H9 (cell line): ENCODE measurements around the gene RGS6. TPM values are rescaled to one million over a fixed set of nuclear protein-coding genes. Genes with fewer than 3 reads are reported as not detected.

ENCODE experiments used
- DNase-seq: peaks from one replicate; pipeline ENCODE4 v3.0.0-alpha.2; 2017
- H2AFZ ChIP-seq: one replicate; pipeline ENCODE4 v1.6.1; 2013; ENCODE audit warnings: mild to moderate bottlenecking, low read length, control low read depth, moderate library complexity
- H2AK5ac ChIP-seq: 2 replicates; pipeline ENCODE4 v1.6.1; 2013; ENCODE audit warnings: low read length, control low read depth, mixed read lengths; ENCODE audit not compliant: insufficient read length
- H2BK120ac ChIP-seq: one replicate; pipeline ENCODE4 v1.6.1; 2013; ENCODE audit warnings: low read depth, mild to moderate bottlenecking, low read length, control low read depth, inconsistent platforms; ENCODE audit not compliant: poor library complexity, severe bottlenecking
- H2BK12ac ChIP-seq: 2 replicates; pipeline ENCODE4 v1.6.1; 2013; ENCODE audit warnings: low read length, control low read depth, mixed read lengths, low read depth; ENCODE audit not compliant: insufficient read length
- H2BK15ac ChIP-seq: 2 replicates; pipeline ENCODE4 v1.6.1; 2013; ENCODE audit warnings: low read depth, low read length, control low read depth
- H2BK20ac ChIP-seq: one replicate; pipeline ENCODE4 v1.6.1; 2013; ENCODE audit warnings: low read depth, mild to moderate bottlenecking, low read length, control low read depth, inconsistent platforms; ENCODE audit not compliant: poor library complexity, severe bottlenecking
- H2BK5ac ChIP-seq: 2 replicates; pipeline ENCODE4 v1.6.1; 2013; ENCODE audit warnings: low read length, control low read depth, mixed read lengths; ENCODE audit not compliant: insufficient read length
- H3K14ac ChIP-seq: 2 replicates; pipeline ENCODE4 v1.6.1; 2013; ENCODE audit warnings: low read length, control low read depth; ENCODE audit not compliant: insufficient read depth
- H3K18ac ChIP-seq: 2 replicates; pipeline ENCODE4 v1.6.1; 2013; ENCODE audit warnings: low read depth, mild to moderate bottlenecking, mixed read lengths, low read length, control low read depth; ENCODE audit not compliant: insufficient read length
- H3K23ac ChIP-seq: 2 replicates; pipeline ENCODE4 v1.6.1; 2013; ENCODE audit warnings: low read length, control low read depth, mixed read lengths, low read depth; ENCODE audit not compliant: insufficient read length
- H3K23me2 ChIP-seq: 2 replicates; pipeline ENCODE4 v1.6.1; 2013; ENCODE audit warnings: low read depth, mild to moderate bottlenecking, mixed read lengths, low read length, control low read depth; ENCODE audit not compliant: insufficient read length, poor library complexity, severe bottlenecking
- H3K27ac ChIP-seq: 2 replicates; pipeline ENCODE4 v1.5.1; 2013; ENCODE audit warnings: low read length, control low read depth, mixed read lengths, low read depth; ENCODE audit not compliant: insufficient read length
- H3K27me3 ChIP-seq: 2 replicates; pipeline ENCODE4 v1.6.1; 2013; ENCODE audit warnings: low read length, control low read depth, inconsistent platforms; ENCODE audit not compliant: insufficient read depth
- H3K4ac ChIP-seq: 2 replicates; pipeline ENCODE4 v1.6.1; 2013; ENCODE audit warnings: low read depth, mild to moderate bottlenecking, control low read depth, inconsistent platforms, low read length, moderate library complexity
- H3K4me1 ChIP-seq: 2 replicates; pipeline ENCODE4 v1.6.1; 2013; ENCODE audit warnings: low read length, control low read depth, inconsistent platforms; ENCODE audit not compliant: insufficient read depth
- H3K4me2 ChIP-seq: 2 replicates; pipeline ENCODE4 v1.6.1; 2013; ENCODE audit warnings: low read length, control low read depth, mixed read lengths; ENCODE audit not compliant: insufficient read length, insufficient read depth
- H3K56ac ChIP-seq: 2 replicates; pipeline ENCODE4 v1.6.1; 2013; ENCODE audit warnings: low read depth, mild to moderate bottlenecking, mixed read lengths, low read length, control low read depth; ENCODE audit not compliant: insufficient read length
- H3K79me1 ChIP-seq: 2 replicates; pipeline ENCODE4 v1.6.1; 2013; ENCODE audit warnings: low read depth, mild to moderate bottlenecking, moderate library complexity, low read length, control low read depth, inconsistent platforms; ENCODE audit not compliant: insufficient read depth, poor library complexity, severe bottlenecking
- H3K79me2 ChIP-seq: 2 replicates; pipeline ENCODE4 v1.6.1; 2013; ENCODE audit warnings: low read length, control low read depth, inconsistent platforms; ENCODE audit not compliant: insufficient read depth
- H3K9ac ChIP-seq: 2 replicates; pipeline ENCODE4 v1.6.1; 2013; ENCODE audit warnings: low read length, control low read depth, mixed read lengths; ENCODE audit not compliant: insufficient read length; ENCODE audit errors: extremely low read depth
- H3K9me3 ChIP-seq: one replicate; pipeline ENCODE4 v1.6.1; 2013; ENCODE audit warnings: low read depth, low read length, inconsistent platforms; ENCODE audit not compliant: control insufficient read depth
- H3T11ph ChIP-seq: one replicate; pipeline ENCODE4 v1.6.1; 2013; ENCODE audit warnings: mild to moderate bottlenecking, low read length, control low read depth, inconsistent platforms
- H4K20me1 ChIP-seq: one replicate; pipeline ENCODE4 v1.6.1; 2013; ENCODE audit not compliant: control insufficient read depth, insufficient read length, insufficient read depth
- H4K5ac ChIP-seq: 2 replicates; pipeline ENCODE4 v1.6.1; 2013; ENCODE audit warnings: low read depth, mild to moderate bottlenecking, mixed read lengths, low read length, control low read depth; ENCODE audit not compliant: insufficient read length
- H4K8ac ChIP-seq: replicated peaks from 2 replicates; pipeline ENCODE4 v1.6.1; 2013; ENCODE audit warnings: low read length, control low read depth, mixed read lengths, low read depth; ENCODE audit not compliant: insufficient read length
- H4K91ac ChIP-seq: 2 replicates; pipeline ENCODE4 v1.6.1; 2013; ENCODE audit warnings: low read depth, mild to moderate bottlenecking, moderate library complexity, mixed read lengths, low read length, control low read depth; ENCODE audit not compliant: insufficient read length
- H3K27ac Mint-ChIP-seq, 3 experiments: 2 replicates in 2 of 3; 3 replicates in 1 of 3; pipeline ENCODE4 v1.8.0; 2020 to 2021; ENCODE audit warnings: mixed read lengths in 3 of 3, mild to moderate bottlenecking in 1 of 3, moderate library complexity in 1 of 3
- H3K27me3 Mint-ChIP-seq: 2 replicates; pipeline ENCODE4 v1.8.0; 2021; ENCODE audit warnings: low read depth, mild to moderate bottlenecking, moderate library complexity, mixed read lengths
- H3K36me3 Mint-ChIP-seq, 3 experiments: 2 replicates in 2 of 3; 3 replicates in 1 of 3; pipeline ENCODE4 v1.8.0; 2020 to 2021; ENCODE audit warnings: low read depth in 3 of 3, mixed read lengths in 3 of 3; ENCODE audit not compliant: insufficient read depth in 1 of 3
- H3K4me1 Mint-ChIP-seq, 2 experiments: 2 replicates each; pipeline ENCODE4 v1.8.0; 2020; ENCODE audit warnings: mixed read lengths in 2 of 2
- H3K4me3 Mint-ChIP-seq, 2 experiments: 2 replicates in 1 of 2; 3 replicates in 1 of 2; pipeline ENCODE4 v1.8.0; 2020 to 2021; ENCODE audit warnings: mild to moderate bottlenecking in 2 of 2, mixed read lengths in 2 of 2, moderate library complexity in 1 of 2
- H3K9me3 Mint-ChIP-seq, 2 experiments: 2 replicates in 1 of 2; 3 replicates in 1 of 2; pipeline ENCODE4 v1.8.0; 2020; ENCODE audit warnings: mild to moderate bottlenecking in 2 of 2, mixed read lengths in 2 of 2, moderate library complexity in 1 of 2
- CTCF ChIP-seq: fragments of 200-600 bp; sonication (generic); conservative IDR thresholded peaks from 3 replicates; pipeline ENCODE4 v1.8.0; 2021; ENCODE audit warnings: antibody characterized with exemption, mild to moderate bottlenecking
- WGBS: extraction: QIAGEN DNeasy Blood & Tissue Kit; methylation state at CpG from one replicate; pipeline ENCODE4 v1.1.7; 2013; ENCODE audit warnings: missing lambda C conversion rate, low lambda C conversion rate, mixed read lengths; ENCODE audit not compliant: insufficient read length; ENCODE audit errors: extremely low coverage; 5-methylcytosine and 5-hydroxymethylcytosine counted together
- total RNA-seq: library from RNA; stranded (reverse); gene quantifications from 2 replicates; pipeline ENCODE4 v1.2.1, GENCODE V29; 2021

The RGS6 gene
- total RNA-seq, 1 experiment from 2014 or later, result 3.0 TPM

GRCh38 chr14:72026536-72026935 lies 94.3 kb downstream of the RGS6 start:
- no peaks in the 10 kb centered on the region for H3K27me3 Mint-ChIP-seq
- no CpG with 5 or more reads among the region's 2 CpGs for WGBS

More at GRCh38 chr14:72026536-72026935, 94.3 kb downstream of the RGS6 start:
- Histone ChIP-seq H3K4ac (no peak overlapping the region), H3K79me1 (no peaks in the 10 kb centered on the region), H3K9me3 (no peaks in the 10 kb centered on the region), H2AFZ (no peak overlapping the region), H3K4me2 (no peak overlapping the region), H3T11ph (no peak overlapping the region), H3K23me2 (no peaks in the 10 kb centered on the region), H2BK120ac (no peak overlapping the region), H4K91ac (no peak overlapping the region), H2BK12ac (no peak overlapping the region), H2AK5ac (no peak overlapping the region), H4K5ac (no peak overlapping the region), H2BK15ac (no peak overlapping the region), H3K56ac (no peak overlapping the region), H4K8ac (no peak overlapping the region), H3K18ac (no peak overlapping the region), H3K27ac (no peak overlapping the region), H2BK5ac (no peak overlapping the region), H3K79me2 (no peaks in the 10 kb centered on the region), H3K9ac (no peak overlapping the region), H2BK20ac (no peak overlapping the region), H3K23ac (no peak overlapping the region), H4K20me1 (no peaks in the 10 kb centered on the region), H3K14ac (no peak overlapping the region), H3K4me1 (peaks cover 3% of the 10 kb centered on the region; the same call in 1 of the 2 replicates), H3K27me3 (no peaks in the 10 kb centered on the region)
- peaks cover 12% of the 10 kb centered on the region in 2 experiments for H3K4me1 Mint-ChIP-seq
- no peaks in the 10 kb centered on the region; a peak in 1 of 7 replicates for H3K36me3 Mint-ChIP-seq
- DNase-seq, result no peak
- no peak for TF ChIP-seq CTCF
- peak overlapping the region in 1 of 3 experiments; percentile 23; a peak in 1 of 7 replicates for H3K27ac Mint-ChIP-seq
- H3K9me3 Mint-ChIP-seq, result no peaks in the 10 kb centered on the region
- no peak overlapping the region for H3K4me3 Mint-ChIP-seq
